ENCODE data around the gene SPTBN1. TPM values are rescaled to one million over a fixed set of nuclear protein-coding genes. Genes with fewer than 3 reads are reported as not detected.

The SPTBN1 gene
- total and polyA plus RNA-seq, 2 donors (not counting 3 experiments of a cell fraction or from before 2014, with no cell fraction given) = 63.3 to 320 TPM

GRCh38 chr2:54550547-54550946 is 94.4 kb downstream of the SPTBN1 start:
- intact Hi-C loops (cut with micrococcal nuclease) (no loop called here), dilution Hi-C loops (cut with MboI; ENCODE audit: extremely low pct_ligation_motif_present, low sequenced_read_pairs) (no loop called here)
- Histone ChIP-seq H3K9me3 (replicated peaks; ENCODE audit: control insufficient read depth, insufficient read depth, low read length) (no peaks in the 10 kb centered on the region), H3K27me3 (ENCODE audit: control insufficient read depth in 2 of 2, insufficient read depth in 2 of 2, low read length in 2 of 2) (no peaks in the 10 kb centered on the region), H3K4me2 (ENCODE audit: insufficient read depth, low read length) (no peak overlapping the region), H3K4me1 (ENCODE audit: control insufficient read depth, extremely low read depth, insufficient read depth, low read length) (peaks cover 18% of the 10 kb centered on the region), H3K36me3 (ENCODE audit: control insufficient read depth in 2 of 2, extremely low read depth in 1 of 2, insufficient read depth in 2 of 2, low read length in 2 of 2) (no peaks in the 10 kb centered on the region), H3K9ac (replicated peaks; ENCODE audit: extremely low read depth, insufficient read depth, low read length) (no peak overlapping the region), H3K27ac (ENCODE audit: insufficient read depth, low read depth, low read length) (no peak overlapping the region), H3K79me2 (ENCODE audit: control insufficient read depth, insufficient read depth, low read length) (peaks cover 5% of the 10 kb centered on the region), H4K20me1 (replicated peaks; ENCODE audit: control insufficient read depth, extremely low read depth, insufficient read depth, low read length) (no peaks in the 10 kb centered on the region), H2AFZ (ENCODE audit: low read depth, low read length) (no peak overlapping the region), H3K9me1 (replicated peaks; ENCODE audit: control insufficient read depth, extremely low read depth, insufficient read depth, low read length) (no peaks in the 10 kb centered on the region), H3K4me3 (replicated peaks in 1 of 3; ENCODE audit: insufficient read depth in 1 of 3, low read depth in 1 of 3, low read length in 3 of 3) (no peak overlapping the region)
- no TSS peak for BruUV-seq (replicated peaks)
- TF ChIP-seq POLR2A (IDR thresholded peaks at IDR 0.05; ENCODE audit: low read depth, low read length) (no peak), FOS (IDR thresholded peaks at IDR 0.05; ENCODE audit: borderline replicate concordance, insufficient read depth, low read length) (no peak), CTCF (IDR thresholded peaks at IDR 0.05; ENCODE audit: extremely low read depth in 1 of 2, insufficient read depth in 1 of 2, low read depth in 1 of 2, low read length in 2 of 2) (no peak), MYC (IDR thresholded peaks at IDR 0.05; ENCODE audit: low read depth, low read length) (no peak), GATA2 (IDR thresholded peaks at IDR 0.05; ENCODE audit: insufficient read depth, insufficient read length, low read depth, low read length) (no peak), POLR2AphosphoS5 (IDR thresholded peaks at IDR 0.05; ENCODE audit: insufficient read depth, low read depth, low read length) (no peak), EZH2 (IDR thresholded peaks at IDR 0.05; ENCODE audit: borderline replicate concordance, low read depth, low read length, severe bottlenecking) (no peak), JUN (IDR thresholded peaks at IDR 0.05; ENCODE audit: borderline replicate concordance, insufficient read depth, insufficient read length, low read depth) (no peak)
- TF ChIP-seq, protein P1, sequence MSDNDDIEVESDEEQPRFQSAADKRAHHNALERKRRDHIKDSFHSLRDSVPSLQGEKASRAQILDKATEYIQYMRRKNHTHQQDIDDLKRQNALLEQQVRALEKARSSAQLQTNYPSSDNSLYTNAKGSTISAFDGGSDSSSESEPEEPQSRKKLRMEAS (IDR thresholded peaks at IDR 0.05; ENCODE audit: insufficient read depth, insufficient read length) = no peak
- DNase-seq (ENCODE audit: low read depth, low spot score) (no peak), FAIRE-seq (no peak)
- ChIA-PET CTCF (interaction anchor here (1.3 to 1.6 kb wide), 2 partner anchors 9 to 12 kb away, joined by 3 to 5 read pairs; no protein-coding TSS in a partner anchor), POLR2A (no interaction called here)
